ENCODE results near the gene TBL1Y.

DNA sequence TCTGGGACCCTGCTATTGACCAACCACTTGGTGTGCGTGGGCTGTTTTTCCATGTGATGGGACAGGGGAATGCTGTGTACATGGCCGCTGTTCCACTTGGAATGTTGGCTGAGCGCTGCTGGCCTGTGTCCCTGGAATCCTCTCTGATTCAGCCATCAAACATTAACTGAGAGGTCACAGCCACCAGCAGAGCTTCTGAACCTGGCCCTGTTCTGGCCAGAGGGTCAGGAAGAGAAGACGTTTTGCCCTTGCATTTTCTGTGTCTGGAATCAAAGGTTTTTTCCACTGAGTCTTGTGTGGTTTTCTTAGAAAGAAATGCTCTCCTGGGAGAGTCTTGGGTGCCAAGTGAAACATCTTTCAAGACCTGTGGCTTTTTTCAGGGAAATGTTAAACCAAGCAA lies 85.5 kb downstream of the TBL1Y start:
- TF ChIP-seq, protein P1, sequence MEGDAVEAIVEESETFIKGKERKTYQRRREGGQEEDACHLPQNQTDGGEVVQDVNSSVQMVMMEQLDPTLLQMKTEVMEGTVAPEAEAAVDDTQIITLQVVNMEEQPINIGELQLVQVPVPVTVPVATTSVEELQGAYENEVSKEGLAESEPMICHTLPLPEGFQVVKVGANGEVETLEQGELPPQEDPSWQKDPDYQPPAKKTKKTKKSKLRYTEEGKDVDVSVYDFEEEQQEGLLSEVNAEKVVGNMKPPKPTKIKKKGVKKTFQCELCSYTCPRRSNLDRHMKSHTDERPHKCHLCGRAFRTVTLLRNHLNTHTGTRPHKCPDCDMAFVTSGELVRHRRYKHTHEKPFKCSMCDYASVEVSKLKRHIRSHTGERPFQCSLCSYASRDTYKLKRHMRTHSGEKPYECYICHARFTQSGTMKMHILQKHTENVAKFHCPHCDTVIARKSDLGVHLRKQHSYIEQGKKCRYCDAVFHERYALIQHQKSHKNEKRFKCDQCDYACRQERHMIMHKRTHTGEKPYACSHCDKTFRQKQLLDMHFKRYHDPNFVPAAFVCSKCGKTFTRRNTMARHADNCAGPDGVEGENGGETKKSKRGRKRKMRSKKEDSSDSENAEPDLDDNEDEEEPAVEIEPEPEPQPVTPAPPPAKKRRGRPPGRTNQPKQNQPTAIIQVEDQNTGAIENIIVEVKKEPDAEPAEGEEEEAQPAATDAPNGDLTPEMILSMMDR (IDR thresholded peaks at IDR 0.05; ENCODE audit: low read depth, low read length, poor library complexity, severe bottlenecking) = no peak
- no peak for TF ChIP-seq EZH2phosphoT487 (IDR thresholded peaks at IDR 0.05; ENCODE audit: borderline replicate concordance, low read length)

Data from DOHH2 (cell line).